ENCODE data around the gene THSD8.
A peak's percentile ranks its signal among the peaks of the same experiment; 100 is the strongest.
"Not testable (repeated sequence)": the region's sequence is repeated elsewhere in the genome, so short reads cannot be mapped to it uniquely, and the experiment has no call there.

THSD8 gene

DNA sequence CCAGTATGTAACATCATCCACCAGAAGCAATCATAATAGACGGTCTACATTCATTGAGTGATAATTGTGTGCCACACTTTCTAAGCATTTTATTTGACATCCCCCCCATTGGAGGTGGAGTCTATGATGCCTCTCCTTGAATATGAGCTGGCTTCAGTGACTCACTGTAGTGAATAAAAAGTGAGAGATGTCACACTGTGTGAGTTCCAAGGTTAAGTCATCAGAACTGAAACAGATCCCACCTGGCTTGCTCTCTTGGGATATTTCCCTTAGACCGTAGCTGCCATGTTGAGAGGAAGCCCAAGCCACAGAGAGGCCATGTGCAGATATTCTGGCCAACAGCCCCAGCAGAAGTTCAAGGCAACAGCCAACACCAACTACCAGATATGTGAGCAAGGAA, 19.9 kb downstream of the THSD8 start:
- no peak for DNase-seq (ENCODE audit: low read depth in 4 of 4, low spot score in 1 of 4)

DNA sequence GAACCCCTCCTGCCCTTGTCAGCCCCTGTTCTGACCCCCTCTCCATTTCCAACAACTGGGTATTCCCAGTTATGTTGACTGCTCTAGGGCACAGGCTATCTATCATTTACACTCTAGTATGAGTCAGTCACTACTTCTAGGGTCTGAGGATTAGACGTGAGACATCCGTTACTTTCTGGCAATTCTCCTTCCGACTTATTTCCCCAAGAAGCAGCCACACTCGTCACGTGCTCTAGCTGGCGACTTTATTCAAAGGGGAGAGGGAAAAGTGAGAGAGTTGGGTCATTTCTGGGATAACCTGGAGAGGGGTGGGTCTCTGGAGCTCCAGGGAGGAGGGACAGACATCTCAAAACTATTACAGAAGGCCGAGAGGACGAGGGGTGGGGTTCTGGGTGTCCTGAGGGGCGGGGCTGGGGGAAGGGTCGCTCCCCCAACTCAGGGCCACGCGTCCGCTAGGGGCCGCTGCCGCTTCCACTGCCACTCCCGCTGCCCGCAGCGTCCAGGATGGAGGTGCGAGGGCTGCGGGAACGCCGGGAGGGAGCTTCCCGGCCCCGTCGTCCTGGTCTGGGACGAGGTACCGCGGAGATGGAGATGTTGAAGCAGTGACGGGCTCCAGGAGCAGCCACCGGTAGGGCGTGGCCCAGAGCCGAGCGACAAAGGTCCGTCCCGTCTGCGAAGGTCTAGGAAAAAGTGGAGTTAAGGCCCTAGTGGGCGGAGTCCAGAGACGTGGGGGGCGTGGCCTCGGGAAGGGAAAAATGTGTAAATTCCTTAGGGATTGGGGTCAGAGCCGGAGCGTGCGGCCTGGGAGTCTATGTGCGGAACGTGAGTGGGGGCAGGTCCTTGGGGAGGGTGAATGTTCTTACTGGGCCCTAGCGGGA, 23.6 kb downstream of the THSD8 start:
- no peak for DNase-seq (ENCODE audit: low read depth in 4 of 4, low spot score in 1 of 4)

DNA sequence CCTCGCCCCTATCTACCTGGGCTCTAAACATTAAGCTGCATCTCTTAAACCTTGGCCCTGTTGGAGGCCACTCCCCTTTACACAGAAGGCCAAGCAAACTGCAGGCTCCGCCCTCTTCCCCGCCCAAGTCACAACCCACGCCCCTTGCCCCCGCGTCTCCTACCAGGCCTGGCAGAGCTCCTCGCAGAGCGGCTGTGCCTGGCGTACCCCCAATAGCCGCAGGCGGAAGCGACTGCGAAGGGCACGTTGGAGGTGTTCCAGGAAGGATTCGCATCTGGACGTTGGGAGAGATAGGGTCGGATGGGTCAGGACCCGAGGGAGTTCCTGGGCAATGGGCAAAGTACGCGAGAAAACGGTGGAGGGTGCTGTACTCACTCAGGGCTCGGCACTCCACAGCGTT, 26.6 kb downstream of the THSD8 start:
- no peak for DNase-seq (ENCODE audit: low read depth in 4 of 4, low spot score in 1 of 4)

DNA sequence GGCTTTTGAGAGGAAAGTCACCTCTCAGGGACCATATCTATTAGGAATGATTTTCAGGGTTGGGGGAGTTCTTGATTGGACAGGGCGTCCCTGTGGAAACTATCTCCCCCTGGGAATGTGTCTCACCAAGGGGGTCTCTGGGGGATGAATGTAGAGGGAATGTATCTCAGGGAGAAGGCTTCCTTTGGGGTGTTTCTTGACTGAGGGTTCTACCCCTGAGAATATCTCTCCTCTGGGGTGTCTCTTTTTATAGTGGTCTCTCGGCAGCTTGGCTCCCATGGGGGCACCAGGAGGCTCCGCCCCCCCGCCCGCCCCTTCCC, 31.5 kb downstream of the THSD8 start:
- no peak for DNase-seq (ENCODE audit: low read depth in 4 of 4, low spot score in 1 of 4)

DNA sequence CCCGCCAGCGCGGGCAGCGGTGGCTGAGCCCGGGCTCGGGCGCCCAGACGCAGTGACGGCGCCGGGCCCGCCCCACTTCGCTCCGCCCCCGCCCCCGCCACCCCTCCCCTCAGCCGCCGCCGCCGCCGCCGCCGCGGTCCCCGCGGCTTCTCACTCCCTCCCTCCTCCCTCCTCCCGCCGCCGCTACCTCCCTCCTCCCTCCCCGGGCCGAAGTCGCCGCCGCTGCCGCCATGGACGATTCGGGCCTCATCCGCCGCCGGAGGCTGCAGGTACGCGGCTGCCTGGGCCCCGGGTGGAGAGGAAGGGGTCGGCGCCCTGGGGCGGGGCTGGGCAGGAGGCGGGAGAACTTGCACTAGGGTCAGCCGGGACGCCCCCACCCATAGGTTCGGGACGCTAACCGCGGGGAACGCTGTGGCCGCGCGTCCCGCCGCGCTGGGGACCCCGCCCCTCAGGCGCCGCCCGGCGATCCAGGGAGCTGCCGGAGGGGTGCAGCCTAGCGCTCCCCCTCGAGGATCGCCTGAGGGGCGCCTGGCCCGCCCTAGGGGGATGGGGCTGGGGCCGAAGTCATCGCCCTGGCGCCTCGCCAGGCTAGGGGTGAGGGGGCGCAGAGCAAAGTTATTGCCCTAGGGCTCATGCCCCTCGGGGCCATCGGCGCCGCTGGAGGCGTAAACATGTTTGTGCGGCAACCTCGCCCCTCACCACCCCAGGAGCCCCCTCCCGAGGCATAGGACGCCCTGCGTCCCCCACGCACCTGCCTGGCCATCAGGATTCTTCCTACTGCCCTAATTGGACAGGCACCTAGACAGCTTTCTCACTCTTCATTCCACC, 32.1 kb downstream of the THSD8 start:
- DNase-seq (ENCODE audit: low read depth in 4 of 4, low spot score in 1 of 4): no peak

DNA sequence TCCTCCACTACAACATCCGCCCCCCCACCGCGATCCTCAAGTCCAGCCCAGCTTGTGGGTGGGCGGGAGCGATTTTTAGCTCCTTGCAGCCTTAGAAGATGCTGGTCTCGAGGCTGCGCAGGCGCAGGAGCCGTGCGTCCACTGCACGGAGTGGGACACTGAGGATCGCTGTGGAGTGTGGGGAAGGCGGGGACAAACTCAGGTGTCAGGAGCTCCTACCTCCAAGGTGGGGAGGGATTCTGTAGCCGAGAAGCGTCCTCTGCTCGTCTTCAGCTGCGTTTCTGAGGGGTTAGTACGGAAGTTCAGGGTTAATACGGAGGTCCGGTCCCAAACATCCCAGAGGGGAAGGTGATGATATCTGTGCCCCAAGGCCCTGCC, 32.7 kb downstream of the THSD8 start, which contains the start of gene RTBDN:
RTBDN (minus strand) TSS at position 14 of the 378 bp plus-strand sequence. CDS start 4,600 bp downstream, outside the sequence.
- no peak for DNase-seq (ENCODE audit: low read depth in 4 of 4, low spot score in 1 of 4)

DNA sequence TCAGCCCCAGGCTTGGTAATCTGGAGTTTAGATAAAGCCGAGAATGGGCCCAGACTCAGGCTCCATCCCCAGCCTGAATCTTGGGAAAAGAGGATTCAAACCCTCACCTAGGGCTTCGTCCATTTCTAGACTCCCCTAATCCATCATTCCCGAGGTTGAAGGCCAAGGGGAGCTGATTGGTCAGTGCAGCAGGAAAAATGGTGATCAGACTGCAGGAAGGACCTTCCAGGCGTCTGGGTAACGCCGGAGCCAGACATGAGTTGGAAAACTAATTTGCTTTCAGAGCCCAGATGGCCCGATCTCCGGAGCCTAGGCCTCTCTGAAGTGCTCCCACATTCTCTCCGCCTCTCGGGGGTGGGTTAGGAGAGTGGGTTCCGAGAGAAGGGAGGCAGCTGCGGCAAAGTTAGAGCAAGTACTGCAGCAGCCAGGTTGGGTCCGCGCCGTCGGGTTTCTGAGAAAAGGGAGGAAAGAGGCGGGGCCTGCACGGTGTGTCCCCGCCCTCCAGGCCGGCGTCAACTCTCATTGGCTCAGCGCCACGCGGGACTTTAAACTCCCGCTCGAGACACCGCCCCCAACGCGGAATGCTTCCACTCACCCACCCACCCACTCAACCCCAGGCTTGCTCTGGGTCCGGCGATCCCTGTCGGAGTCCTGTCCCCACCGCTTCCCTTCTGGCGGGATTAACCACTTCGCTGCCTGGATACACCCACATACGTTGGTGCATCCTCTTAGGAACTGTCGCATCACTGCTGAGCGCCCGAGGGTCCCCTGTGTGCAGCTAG, 33.3 kb downstream of the THSD8 start:
- no peak for DNase-seq (ENCODE audit: low read depth in 4 of 4, low spot score in 1 of 4)

DNA sequence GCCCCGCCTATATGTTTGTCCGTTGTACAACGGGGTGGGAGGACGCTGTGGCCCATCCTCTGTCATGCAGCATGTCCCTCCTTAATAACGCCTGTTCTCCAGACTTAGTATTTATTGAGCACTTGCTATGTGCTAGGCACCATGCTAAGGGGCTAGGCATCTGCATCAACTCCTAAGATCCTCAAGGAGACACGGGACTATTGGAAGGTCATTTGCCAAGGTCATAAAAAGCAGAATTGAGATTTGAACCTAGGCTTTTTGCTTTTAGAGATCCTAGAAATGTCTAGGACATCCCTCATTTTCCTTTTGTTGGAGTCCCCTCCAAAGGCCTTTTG, 34.6 kb downstream of the THSD8 start:
- DNase-seq (ENCODE audit: low read depth in 4 of 4, low spot score in 1 of 4): no peak

DNA sequence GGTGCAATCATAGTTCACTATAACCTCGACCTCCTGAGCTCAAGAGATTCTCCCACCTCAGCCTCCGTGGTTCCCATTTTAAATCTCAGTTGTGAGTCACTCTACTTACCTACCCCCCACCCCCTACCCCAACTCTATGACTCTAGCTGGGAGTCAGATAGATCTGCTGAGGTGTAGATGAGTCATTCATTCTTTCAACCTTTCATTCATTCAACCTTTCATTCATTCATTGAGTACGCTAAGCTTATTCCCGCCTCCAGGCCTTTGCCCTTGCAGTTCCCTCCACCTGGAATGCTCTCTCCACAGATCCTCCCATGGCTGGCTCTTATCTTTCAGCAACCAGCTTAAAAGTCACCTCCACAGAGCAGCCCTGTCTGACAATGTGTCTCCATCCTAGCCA, 35.4 kb downstream of the THSD8 start:
- DNase-seq (ENCODE audit: low read depth in 4 of 4, low spot score in 1 of 4): no peak

DNA sequence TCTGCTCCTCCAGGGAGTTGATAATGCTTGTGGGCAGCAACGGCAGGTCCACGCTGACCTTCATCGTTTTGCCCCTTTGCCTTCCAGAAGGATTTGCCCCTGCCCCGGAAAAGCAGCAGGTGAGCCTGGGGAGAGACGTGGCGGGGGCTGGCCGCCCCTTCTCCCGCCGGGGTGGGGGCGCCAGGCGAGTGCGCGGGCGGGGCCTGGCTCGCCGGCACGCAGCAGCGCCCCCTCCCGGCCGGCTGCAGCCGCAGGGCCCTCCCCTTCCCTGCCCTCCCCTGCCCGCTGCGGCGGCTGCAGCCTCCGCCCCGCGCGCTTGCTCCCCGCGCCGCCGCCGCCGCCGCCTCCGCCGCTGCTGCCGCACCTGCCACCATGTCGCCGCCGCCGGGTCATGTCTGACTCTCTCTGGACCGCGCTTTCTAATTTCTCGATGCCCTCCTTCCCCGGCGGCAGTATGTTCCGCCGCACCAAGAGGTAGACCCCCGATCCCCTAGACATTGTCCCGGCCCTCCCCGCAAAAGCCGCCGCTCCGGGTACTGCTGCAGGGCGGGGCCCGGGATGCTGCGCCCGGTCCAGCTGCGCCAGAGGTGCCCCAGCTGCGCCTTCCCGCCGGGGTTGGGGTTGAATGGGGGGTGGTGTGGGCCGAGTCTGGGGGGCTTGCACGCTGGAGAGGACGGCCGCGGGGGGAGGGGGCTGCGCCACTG, 36.5 kb downstream of the THSD8 start, which contains the start of gene MAST1:
MAST1 (plus strand) TSS at position 334 of the 704 bp plus-strand sequence; CDS start at position 392, 58 bp downstream.
- DNase-seq (ENCODE audit: low read depth in 4 of 4, low spot score in 1 of 4): peak in 2 of 4 experiments; percentile 32 to 50

DNA sequence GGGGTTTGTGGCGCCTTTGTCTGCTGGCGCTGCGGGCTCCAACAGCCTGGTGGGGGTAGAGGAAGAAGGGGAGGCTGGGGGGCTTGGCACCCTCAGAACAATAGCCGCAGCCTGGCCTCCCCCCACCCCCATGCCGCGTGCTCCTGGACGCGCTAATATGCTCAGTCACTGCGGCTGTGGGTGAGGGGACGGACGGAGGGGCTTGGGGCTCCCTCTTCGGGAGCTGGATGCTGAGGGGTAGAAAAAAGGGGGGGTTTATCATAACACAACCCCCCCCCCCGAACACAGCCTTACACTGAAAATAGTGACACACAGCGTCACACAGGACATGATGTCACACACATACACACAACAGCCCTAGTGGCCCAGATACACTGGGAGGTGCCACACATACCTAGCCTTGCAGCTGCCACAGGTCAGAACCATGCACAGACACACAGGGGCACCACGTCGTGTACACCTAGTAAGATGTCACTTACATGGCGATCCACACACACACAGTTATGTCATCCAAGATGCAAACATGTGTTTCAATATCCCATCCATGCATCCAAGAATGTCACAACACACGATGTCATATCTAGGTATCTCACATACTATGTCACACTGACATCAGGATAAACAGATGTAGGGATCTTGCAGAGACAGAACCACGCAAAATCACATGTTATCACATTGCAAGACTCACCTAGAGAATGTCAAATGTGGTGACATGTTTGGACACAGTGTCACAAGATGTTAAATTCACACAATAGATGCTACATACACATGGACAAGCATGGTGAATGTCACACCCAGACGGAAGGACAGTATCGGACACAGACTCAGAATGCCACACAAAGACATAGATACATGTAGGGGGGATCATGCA, 37.3 kb downstream of the THSD8 start:
- no peak for DNase-seq (ENCODE audit: low read depth in 4 of 4, low spot score in 1 of 4)

DNA sequence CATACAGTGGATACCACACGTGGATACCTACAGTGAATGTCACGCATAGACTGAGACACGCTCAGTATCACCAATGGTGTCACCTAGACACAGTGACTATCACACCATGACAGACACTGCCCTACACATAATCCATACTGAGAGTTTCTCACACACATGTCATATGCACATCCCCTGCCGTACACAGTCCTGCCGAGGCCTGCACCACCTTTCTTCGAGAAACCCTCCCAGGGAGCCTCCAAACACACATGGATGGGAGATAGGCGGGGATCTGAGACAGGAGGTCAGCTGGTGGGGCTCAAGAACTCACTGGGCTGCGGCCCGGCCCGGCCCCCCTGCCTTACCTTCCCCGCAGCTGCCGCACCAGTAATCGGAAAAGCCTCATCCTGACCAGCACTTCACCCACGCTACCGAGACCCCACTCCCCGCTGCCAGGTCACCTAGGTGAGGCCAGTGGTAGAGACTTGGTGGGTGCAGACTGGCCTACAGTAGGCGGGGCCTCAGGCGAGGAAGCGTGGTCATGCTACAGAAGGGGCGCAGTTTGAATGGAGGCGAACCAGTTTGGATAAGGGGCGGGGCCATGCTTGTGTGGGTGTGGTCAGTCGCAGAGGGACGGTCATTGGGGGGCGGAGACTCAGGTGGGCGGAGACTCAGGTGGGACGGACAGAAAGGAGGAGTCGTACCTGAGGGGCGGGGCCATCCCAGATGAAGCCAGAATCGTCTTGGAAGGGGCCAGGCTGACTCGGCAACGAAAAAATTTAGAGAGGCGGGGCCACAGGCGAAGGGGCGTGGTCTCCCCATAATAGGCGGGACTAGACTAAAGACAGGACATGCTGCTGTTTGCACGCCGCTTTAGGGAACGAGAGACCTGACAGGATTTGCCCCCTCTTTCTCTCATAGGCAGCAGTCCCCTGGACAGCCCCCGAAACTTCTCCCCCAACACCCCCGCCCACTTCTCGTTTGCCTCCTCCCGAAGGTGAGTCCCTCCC, 38.5 kb downstream of the THSD8 start:
- peak in 1 of 4 experiments; percentile 40 for DNase-seq (ENCODE audit: low read depth in 4 of 4, low spot score in 1 of 4)

DNA sequence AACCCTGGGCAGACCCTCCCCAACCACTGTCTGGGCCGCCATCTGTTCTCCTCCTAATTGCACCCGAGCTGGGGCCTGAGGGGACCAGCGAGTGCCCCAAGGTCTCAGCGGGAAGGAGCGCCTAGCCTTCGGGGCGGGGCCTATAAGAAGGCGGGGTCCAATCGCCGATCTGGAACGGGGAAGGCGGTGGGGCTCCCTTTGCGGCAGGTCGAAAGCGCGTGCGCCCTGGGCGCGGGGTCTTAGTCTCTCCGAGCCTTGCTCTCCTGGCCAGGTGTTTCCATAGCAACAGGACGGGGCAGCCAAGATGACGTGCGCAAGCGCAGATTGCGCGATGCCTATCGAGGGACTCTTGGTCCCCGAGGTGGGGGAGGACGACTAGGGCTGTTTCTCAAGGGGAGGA, 39.2 kb downstream of the THSD8 start:
- no peak for DNase-seq (ENCODE audit: low read depth in 4 of 4, low spot score in 1 of 4)

DNA sequence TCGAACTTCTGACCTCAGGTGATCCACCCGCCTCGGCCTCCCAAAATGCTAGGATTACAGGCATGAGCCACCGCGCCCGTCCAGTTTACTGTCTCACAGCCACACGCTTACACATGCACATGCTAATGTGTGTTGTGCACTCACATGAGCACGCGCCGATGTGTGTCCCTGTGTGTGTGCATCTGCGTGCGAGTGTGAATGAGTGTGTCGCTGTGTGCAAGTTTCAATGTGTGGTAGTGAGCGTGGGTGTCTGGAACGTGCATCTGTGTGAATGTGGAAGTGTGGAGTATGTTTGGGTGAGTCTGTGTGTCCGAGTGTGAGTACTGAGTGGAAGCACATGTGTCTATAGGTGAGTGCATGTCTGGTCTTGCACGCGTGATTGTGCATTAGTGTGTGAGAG, 40.6 kb downstream of the THSD8 start:
- no peak for DNase-seq (ENCODE audit: low read depth in 4 of 4, low spot score in 1 of 4)

DNA sequence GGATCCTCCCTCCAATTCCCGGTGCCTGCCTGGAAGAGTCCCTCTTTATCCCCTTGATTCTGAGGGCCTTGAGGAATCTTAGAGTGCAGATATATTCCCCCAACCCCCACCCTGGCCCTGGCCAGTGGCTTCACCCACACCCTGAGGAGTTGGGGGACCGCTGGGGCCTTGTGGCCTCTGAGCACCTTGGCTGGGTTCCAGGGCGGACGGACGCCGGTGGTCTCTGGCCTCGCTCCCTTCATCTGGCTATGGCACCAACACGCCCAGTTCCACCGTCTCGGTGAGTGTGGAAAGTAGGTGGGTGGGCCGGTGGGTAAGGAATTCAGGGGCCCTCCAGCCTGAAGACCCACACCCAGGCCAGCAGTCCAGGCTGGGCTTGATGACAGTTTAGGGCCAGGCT, 41.5 kb downstream of the THSD8 start:
- no peak for DNase-seq (ENCODE audit: low read depth in 4 of 4, low spot score in 1 of 4)

DNA sequence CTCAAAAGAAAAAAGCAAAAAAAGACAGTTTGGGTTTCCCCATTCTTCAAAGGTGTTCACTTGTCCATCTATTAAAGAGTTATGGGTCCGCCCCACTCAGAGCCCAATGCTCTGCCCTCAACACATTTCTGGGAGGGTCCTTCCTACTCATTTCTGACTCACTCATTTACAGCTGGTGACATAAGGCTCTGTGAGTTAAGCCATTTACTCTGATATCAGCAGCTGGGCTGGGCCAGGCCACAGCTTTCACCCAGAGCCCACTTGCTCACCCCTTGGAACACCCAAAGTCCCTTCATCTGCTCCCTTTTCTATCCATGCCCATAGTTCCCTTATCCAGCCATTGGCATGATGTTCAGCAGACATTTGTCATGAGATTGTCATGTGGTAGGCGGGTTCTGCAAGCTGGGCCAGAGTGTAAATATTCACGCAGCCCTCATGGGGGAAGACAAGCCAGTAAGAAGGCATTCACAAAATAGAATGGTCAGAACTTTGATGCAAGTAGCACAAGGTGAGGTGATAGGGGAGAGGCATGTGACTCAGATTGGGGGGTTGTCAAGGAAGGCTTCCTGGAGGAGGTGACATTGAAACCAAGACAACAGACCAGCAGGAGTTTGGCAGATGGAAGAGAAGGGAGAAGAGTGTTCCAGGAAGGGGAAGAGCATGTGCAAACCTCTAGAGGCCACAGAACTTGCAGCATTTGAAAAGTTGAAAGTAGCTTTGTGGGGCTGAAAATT, 42.3 kb downstream of the THSD8 start:
- DNase-seq (ENCODE audit: low read depth in 4 of 4, low spot score in 1 of 4): no peak

DNA sequence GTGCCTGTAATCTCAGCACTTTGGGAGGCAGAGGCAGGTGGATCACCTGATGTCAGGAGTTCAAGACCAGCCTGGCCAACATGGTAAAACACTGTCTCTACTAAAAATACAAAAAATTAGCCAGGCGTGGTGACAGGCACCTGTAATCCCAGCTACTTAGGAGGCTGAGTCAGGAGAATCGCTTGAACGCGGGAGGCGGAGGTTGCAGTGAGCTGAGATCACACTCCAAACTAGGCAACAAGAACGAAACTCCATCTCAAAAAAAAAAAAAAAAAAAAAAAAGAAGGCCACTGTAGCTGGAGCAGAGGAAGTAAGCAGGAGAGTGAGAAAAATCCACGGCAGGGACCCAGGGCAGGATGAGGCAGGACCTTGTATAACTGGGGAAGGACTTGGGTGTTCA, 44.7 kb downstream of the THSD8 start:
- not testable (repeated sequence) for DNase-seq (ENCODE audit: low read depth in 4 of 4, low spot score in 1 of 4)
